ENCODE results near the gene AFMID.

AFMID gene

GRCh38 chr17:78205124-78205775, 18.1 kb downstream of the AFMID start:
- POLR2A ChIA-PET: no interaction called here
- DNase-seq (ENCODE audit: extremely low spot score): no peak
- CTCF ChIA-PET: no interaction called here
- TF ChIP-seq CTCF (IDR thresholded peaks at IDR 0.05; ENCODE audit: control extremely low read depth, extremely low read depth, low read depth, missing control alignments): no peak

GRCh38 chr17:78206298-78206697, 19.1 kb downstream of the AFMID start:
- CTCF ChIA-PET: no interaction called here
- DNase-seq (ENCODE audit: extremely low spot score): no peak
- peak; percentile 22 for TF ChIP-seq CTCF (IDR thresholded peaks at IDR 0.05; ENCODE audit: control extremely low read depth, extremely low read depth, low read depth, missing control alignments)
- POLR2A ChIA-PET: no interaction called here

GRCh38 chr17:78208486-78208885, 21.3 kb downstream of the AFMID start:
- CTCF ChIA-PET: no interaction called here
- TF ChIP-seq CTCF (IDR thresholded peaks at IDR 0.05; ENCODE audit: control extremely low read depth, extremely low read depth, low read depth, missing control alignments): no peak
- DNase-seq (ENCODE audit: extremely low spot score): no peak
- POLR2A ChIA-PET: no interaction called here

GRCh38 chr17:78210111-78210510, 22.9 kb downstream of the AFMID start:
- ChIA-PET CTCF (no interaction called here), POLR2A (interaction anchor here (0.7 kb wide), 1 partner anchor 16 kb away, joined by 3 read pairs; no protein-coding TSS in a partner anchor)
- no peak for TF ChIP-seq CTCF (IDR thresholded peaks at IDR 0.05; ENCODE audit: control extremely low read depth, extremely low read depth, low read depth, missing control alignments)
- no peak for DNase-seq (ENCODE audit: extremely low spot score)

- POLR2A ChIA-PET: interaction anchor here (0.7 kb wide), 1 partner anchor 17 kb away, joined by 3 read pairs; no protein-coding TSS in a partner anchor
- DNase-seq (ENCODE audit: extremely low spot score): no peak
- no peak for TF ChIP-seq CTCF (IDR thresholded peaks at IDR 0.05; ENCODE audit: control extremely low read depth, extremely low read depth, low read depth, missing control alignments)
- CTCF ChIA-PET: no interaction called here
Measured at GRCh38 chr17:78211032-78211431, 23.9 kb downstream of the AFMID start.

GRCh38 chr17:78214016-78214705, 27.0 kb downstream of the AFMID start, which contains the start of gene BIRC5:
TSS of gene BIRC5 (plus strand) at chr17:78214253. CDS start at chr17:78214317, 64 bp downstream.
- DNase-seq (ENCODE audit: extremely low spot score): peak; percentile 99
- POLR2A ChIA-PET: no interaction called here
- CTCF ChIA-PET: interaction anchor here (1.5 kb wide), 1 partner anchor 12 kb away, joined by 5 read pairs; no protein-coding TSS in a partner anchor
- no peak for TF ChIP-seq CTCF (IDR thresholded peaks at IDR 0.05; ENCODE audit: control extremely low read depth, extremely low read depth, low read depth, missing control alignments)
